ENCODE data around the gene LHX4. TPM values are rescaled to one million over a fixed set of nuclear protein-coding genes. Genes with fewer than 3 reads are reported as not detected.

Gene LHX4
- total RNA-seq, 4 donors from 2014 or later, result 0.08 to 1.2 (median 0.31) TPM

DNA sequence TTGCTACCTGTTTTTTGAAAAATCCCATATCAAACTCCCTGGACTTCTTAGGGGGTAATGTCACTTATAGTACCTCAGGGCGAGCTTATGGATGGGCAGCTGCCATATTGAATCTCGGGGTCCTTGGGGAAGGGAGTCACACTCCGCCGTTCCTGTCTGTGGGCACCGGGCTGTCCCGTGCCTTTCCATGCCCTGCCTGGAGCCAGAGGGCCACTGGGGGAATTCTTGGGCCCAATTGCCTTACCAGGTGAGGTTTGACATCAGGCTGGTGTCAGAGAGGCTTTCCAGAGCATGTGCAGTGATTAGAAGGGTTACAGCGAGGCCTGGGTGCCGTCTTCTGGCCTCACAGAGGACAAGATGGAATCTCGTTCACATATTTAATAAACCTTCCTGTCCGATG, 46.6 kb upstream of the LHX4 start:
- peak in 1 of 2 donors; percentile 37 for DNase-seq (ENCODE audit: low spot score in 2 of 2)
- H3K27me3 ChIP-seq, result no peaks in the 10 kb centered on the region
- no peaks in the 10 kb centered on the region for H3K4me1 ChIP-seq
- H3K4me3 ChIP-seq, result no peak overlapping the region
- WGBS, result 90% methylated on average over 9 of the region's 10 CpGs
- TF ChIP-seq, protein P1, sequence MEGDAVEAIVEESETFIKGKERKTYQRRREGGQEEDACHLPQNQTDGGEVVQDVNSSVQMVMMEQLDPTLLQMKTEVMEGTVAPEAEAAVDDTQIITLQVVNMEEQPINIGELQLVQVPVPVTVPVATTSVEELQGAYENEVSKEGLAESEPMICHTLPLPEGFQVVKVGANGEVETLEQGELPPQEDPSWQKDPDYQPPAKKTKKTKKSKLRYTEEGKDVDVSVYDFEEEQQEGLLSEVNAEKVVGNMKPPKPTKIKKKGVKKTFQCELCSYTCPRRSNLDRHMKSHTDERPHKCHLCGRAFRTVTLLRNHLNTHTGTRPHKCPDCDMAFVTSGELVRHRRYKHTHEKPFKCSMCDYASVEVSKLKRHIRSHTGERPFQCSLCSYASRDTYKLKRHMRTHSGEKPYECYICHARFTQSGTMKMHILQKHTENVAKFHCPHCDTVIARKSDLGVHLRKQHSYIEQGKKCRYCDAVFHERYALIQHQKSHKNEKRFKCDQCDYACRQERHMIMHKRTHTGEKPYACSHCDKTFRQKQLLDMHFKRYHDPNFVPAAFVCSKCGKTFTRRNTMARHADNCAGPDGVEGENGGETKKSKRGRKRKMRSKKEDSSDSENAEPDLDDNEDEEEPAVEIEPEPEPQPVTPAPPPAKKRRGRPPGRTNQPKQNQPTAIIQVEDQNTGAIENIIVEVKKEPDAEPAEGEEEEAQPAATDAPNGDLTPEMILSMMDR (IDR thresholded peaks at IDR 0.05), result no peak
- TF ChIP-seq POLR2AphosphoS5 (IDR thresholded peaks at IDR 0.05), result no peak
- no peak for TF ChIP-seq POLR2A (IDR thresholded peaks at IDR 0.05)
- no peak for TF ChIP-seq EP300 (IDR thresholded peaks at IDR 0.05)
- peaks cover 62% of the 10 kb centered on the region for H3K36me3 ChIP-seq
- H3K27ac ChIP-seq, result no peak overlapping the region
- no peaks in the 10 kb centered on the region for H3K9me3 ChIP-seq

DNA sequence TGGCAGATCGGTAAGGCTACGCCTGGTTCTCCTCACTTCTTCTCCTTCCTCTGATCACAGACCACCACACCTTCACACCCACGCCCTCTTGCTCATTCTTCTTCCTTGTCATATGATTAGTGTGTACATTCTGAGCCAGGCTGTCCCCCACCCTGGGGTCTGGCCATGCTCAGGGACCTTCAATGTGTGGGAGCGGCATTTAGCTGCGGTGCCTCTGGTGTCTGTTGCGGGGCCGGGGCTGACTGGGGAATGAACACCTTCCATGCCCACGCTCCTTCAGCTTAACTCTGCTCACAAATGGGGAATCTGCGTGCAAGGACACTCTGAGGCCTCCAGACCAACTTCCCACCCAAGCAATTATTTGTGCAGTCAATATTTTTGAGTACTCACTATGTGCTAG, 46.0 kb upstream of the LHX4 start:
- no peaks in the 10 kb centered on the region for H3K27me3 ChIP-seq
- H3K4me1 ChIP-seq, result no peaks in the 10 kb centered on the region

DNA sequence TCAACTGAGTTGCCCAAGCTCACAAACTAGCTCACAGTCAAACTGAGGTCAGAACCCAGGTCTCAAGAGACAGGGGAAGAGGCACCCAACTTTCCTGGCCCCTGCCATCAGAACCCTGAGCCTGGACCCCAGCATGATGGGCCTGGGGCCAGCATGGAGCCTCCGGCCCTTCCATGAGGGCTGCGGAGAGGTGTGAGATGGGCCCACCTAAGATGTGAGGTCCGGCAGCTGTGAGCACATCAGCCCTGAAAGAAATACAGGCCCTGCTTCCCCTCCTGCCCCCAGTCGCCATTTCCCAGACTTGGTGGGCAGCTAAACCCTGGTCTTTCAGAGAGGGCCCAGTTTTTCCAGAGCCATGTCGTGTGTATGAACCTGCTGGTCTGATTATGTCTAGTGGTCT, 44.8 kb upstream of the LHX4 start:
- Histone ChIP-seq H3K27me3 (no peaks in the 10 kb centered on the region), H3K27ac (no peak overlapping the region), H3K36me3 (peaks cover 80% of the 10 kb centered on the region), H3K4me1 (no peaks in the 10 kb centered on the region), H3K9me3 (no peaks in the 10 kb centered on the region), H3K4me3 (no peak overlapping the region)
- no peak for TF ChIP-seq POLR2AphosphoS5 (IDR thresholded peaks at IDR 0.05)
- no peak for TF ChIP-seq EP300 (IDR thresholded peaks at IDR 0.05)
- TF ChIP-seq, protein P1 (IDR thresholded peaks at IDR 0.05), result no peak
- no peak for TF ChIP-seq POLR2A (IDR thresholded peaks at IDR 0.05)
- WGBS, result 90% methylated on average over 2 of the region's 5 CpGs
- DNase-seq (ENCODE audit: low spot score in 2 of 2), result peak in 1 of 2 donors; percentile 36

More for the DNA sequence above, 46.0 kb upstream of the LHX4 start:
- no peak for TF ChIP-seq POLR2AphosphoS5 (IDR thresholded peaks at IDR 0.05)
- TF ChIP-seq EP300 (IDR thresholded peaks at IDR 0.05), result no peak
- TF ChIP-seq, protein P1 (IDR thresholded peaks at IDR 0.05), result no peak
- no peak for TF ChIP-seq POLR2A (IDR thresholded peaks at IDR 0.05)
- Histone ChIP-seq H3K27ac (no peak overlapping the region), H3K4me3 (no peak overlapping the region), H3K9me3 (no peaks in the 10 kb centered on the region), H3K36me3 (peaks cover 68% of the 10 kb centered on the region)
- peak in 1 of 2 donors; percentile 44 for DNase-seq (ENCODE audit: low spot score in 2 of 2)
- WGBS, result 97% methylated on average over 9 of the region's 9 CpGs

DNA sequence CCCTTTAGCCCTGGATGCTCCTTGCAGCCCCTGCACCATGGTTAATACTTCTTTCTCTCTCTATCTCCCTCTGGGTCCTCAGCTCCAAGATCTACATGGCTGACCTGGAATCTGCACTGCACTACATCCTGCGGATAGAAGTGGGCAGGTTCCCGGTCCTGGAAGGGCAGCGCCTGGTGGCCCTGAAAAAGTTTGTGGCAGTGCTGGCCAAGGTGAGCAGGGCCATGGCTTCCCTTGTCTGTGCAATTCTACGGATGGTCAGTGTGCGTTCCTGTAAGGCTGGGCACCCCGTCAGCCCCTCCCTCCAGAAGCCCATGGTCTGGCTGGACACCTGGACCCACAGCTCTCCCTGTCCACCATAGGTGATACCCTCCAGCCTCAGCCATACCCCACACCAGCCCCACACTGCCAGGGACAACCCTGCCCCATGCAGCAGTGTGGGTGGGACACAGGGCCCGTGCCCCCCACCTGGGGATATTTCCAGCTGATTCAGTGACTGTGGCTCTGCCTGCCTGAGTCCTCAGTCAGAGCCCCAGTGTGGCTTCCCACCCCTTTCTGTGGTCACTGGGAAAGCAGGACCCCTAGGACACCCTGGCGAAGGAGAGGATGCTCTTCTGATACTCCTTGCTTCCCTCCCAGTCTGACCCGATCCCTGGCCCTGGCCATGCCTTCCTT, 44.0 kb upstream of the LHX4 start:
- Histone ChIP-seq H3K27me3 (no peaks in the 10 kb centered on the region), H3K4me3 (no peak overlapping the region), H3K9me3 (no peaks in the 10 kb centered on the region), H3K27ac (no peak overlapping the region), H3K36me3 (peaks cover 88% of the 10 kb centered on the region), H3K4me1 (no peaks in the 10 kb centered on the region)
- DNase-seq (ENCODE audit: low spot score in 2 of 2), result no peak
- 100% methylated on average over 9 of the region's 9 CpGs for WGBS
- TF ChIP-seq POLR2AphosphoS5 (IDR thresholded peaks at IDR 0.05) (no peak), POLR2A (IDR thresholded peaks at IDR 0.05) (no peak), EP300 (IDR thresholded peaks at IDR 0.05) (no peak)
- TF ChIP-seq, protein P1 (IDR thresholded peaks at IDR 0.05), result no peak

DNA sequence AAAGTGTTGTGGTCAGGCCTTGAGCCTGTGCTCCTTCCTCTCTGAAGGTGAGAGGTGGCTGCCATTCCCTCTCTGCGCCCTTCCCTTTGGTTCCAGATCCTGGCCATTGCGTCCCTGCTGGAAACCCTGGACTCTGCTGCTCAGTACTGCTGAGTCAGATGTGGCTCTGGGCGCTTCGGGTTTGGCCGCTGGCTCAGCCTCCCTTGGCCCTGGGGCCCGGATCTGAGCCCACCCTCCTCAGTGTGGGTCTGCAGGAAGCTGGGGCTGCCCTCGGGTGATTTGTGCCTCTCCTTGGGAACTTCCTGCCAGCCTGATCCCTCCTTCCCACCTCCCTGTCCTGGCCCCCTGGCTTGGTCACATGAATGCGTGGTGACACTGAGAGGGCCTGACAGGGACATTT, 43.2 kb upstream of the LHX4 start:
- no peak overlapping the region for H3K27ac ChIP-seq
- TF ChIP-seq POLR2AphosphoS5 (IDR thresholded peaks at IDR 0.05) (no peak), EP300 (IDR thresholded peaks at IDR 0.05) (no peak), POLR2A (IDR thresholded peaks at IDR 0.05) (no peak)
- TF ChIP-seq, protein P1 (IDR thresholded peaks at IDR 0.05), result no peak
- DNase-seq (ENCODE audit: low spot score in 2 of 2), result no peak
- peaks cover 94% of the 10 kb centered on the region for H3K36me3 ChIP-seq
- no peaks in the 10 kb centered on the region for H3K4me1 ChIP-seq
- no peaks in the 10 kb centered on the region for H3K9me3 ChIP-seq
- 90% methylated on average over 2 of the region's 8 CpGs for WGBS
- no peaks in the 10 kb centered on the region for H3K27me3 ChIP-seq
- H3K4me3 ChIP-seq, result no peak overlapping the region

Measured in suprapubic skin (tissue), 4 donors.